ENCODE measurements around the gene MAP7.
A peak's percentile ranks its signal among the peaks of the same experiment; 100 is the strongest.

Gene MAP7

DNA sequence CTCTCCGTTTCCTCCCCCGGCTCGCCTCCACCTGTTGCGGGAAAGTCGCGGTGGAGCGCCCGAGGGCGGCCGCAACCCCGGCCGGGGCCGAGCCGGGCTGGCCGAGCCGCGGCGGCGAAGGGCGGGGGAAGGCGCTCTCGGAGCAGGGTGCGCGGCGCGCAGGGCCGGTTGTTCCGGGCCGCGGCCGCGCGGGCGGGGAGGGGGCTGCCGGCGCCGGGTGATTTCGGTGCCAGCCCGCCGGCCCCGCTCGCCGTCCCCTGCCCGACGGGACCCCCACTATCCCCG is 235 bp downstream of the MAP7 start:
- Histone ChIP-seq H3K27me3 (peaks cover 59% of the 10 kb centered on the region), H3K36me3 (peaks cover 13% of the 10 kb centered on the region), H3K4me3 (ENCODE audit: low read depth in 1 of 2, low read length in 1 of 2) (peak overlapping the region; percentile 33 to 67), H3K27ac (no peak overlapping the region), H3K4me1 (ENCODE audit: control insufficient read depth in 1 of 2, insufficient read depth in 1 of 2, low read depth in 1 of 2, low read length in 1 of 2) (peaks cover 14 to 15% of the 10 kb centered on the region in 2 experiments), H3K9me3 (no peaks in the 10 kb centered on the region)
- TF ChIP-seq, protein P1, sequence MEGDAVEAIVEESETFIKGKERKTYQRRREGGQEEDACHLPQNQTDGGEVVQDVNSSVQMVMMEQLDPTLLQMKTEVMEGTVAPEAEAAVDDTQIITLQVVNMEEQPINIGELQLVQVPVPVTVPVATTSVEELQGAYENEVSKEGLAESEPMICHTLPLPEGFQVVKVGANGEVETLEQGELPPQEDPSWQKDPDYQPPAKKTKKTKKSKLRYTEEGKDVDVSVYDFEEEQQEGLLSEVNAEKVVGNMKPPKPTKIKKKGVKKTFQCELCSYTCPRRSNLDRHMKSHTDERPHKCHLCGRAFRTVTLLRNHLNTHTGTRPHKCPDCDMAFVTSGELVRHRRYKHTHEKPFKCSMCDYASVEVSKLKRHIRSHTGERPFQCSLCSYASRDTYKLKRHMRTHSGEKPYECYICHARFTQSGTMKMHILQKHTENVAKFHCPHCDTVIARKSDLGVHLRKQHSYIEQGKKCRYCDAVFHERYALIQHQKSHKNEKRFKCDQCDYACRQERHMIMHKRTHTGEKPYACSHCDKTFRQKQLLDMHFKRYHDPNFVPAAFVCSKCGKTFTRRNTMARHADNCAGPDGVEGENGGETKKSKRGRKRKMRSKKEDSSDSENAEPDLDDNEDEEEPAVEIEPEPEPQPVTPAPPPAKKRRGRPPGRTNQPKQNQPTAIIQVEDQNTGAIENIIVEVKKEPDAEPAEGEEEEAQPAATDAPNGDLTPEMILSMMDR (IDR thresholded peaks at IDR 0.05) = no peak

DNA sequence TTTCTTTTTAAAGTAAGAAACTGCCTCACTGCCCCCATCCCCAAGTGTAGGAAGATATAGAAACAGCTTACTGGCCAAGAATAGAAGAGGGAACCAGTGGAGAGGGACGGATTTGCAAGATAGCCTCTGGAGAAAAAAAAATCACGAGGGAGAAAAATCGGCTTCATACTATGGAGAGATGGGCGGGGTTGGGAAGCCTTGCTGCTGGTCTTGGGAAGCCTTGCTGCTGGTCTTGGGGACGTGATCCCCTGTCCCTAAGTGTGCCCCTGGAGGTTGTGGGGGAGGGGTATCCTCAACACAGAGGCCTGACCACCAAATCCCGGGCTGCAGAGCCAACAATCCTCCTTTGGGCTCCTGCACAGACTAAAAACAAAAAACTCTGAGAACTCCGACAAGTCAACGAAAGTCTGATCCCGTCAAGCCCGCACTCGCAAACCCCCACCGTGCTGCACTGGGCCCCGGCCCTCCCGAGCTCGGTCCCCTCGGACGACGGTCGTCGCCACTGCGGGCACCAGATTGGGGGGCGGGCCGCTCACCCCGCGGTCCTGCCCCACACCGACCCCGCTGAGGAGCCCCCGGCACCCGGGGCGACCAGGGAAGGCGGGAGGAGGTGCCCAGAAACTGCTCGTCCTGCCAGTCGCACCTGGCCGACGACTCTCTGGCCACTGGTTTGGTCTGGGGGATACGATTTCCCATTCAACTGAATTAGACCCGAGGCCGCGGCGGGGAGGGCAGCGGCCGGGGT is 750 bp downstream of the MAP7 start:
- Histone ChIP-seq H3K27ac (no peak overlapping the region), H3K4me3 (ENCODE audit: low read depth in 1 of 2, low read length in 1 of 2) (peak overlapping the region; percentile 33 to 67), H3K27me3 (peaks cover 64% of the 10 kb centered on the region), H3K36me3 (peaks cover 8% of the 10 kb centered on the region), H3K9me3 (no peaks in the 10 kb centered on the region), H3K4me1 (ENCODE audit: control insufficient read depth in 1 of 2, insufficient read depth in 1 of 2, low read depth in 1 of 2, low read length in 1 of 2) (peaks cover 14 to 15% of the 10 kb centered on the region in 2 experiments)
- TF ChIP-seq, protein P1 (IDR thresholded peaks at IDR 0.05) = no peak

DNA sequence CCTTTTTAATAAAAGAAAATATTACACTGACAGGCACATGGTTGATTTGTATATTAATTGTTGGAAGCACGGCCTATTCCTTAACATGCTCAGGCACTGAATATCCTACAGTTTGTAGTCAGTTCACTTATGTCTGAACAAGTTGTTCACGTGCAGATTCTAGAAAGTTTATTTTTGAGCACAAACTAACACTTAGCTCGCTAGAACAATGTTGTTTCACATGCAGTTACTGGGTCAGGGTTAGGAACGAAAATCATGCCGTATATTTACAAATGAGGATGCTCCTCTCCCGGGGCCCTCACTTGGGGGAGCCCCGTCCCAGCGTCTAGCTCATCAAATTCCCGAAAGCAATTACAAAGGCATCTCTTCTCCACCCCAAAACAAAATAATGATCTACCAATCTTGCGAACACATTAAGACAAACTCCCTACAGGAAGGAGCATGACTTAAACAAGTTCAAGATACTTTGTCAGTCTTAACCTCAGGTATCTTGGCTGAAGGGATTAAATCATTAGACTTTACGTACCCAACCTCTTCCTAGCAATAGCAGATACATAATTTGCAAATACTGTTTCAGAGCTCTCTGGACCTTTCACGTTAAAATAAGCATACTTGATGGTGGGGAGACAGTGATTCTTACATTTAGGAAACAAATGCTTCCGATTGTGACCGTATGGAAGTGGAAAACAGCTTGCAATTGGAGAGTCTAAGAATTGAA is 1.5 kb downstream of the MAP7 start:
- H3K27ac ChIP-seq = no peak overlapping the region
- H3K27me3 ChIP-seq = peaks cover 64% of the 10 kb centered on the region
- H3K9me3 ChIP-seq = no peaks in the 10 kb centered on the region
- no peak overlapping the region for H3K4me3 ChIP-seq (ENCODE audit: low read depth in 1 of 2, low read length in 1 of 2)
- TF ChIP-seq, protein P1 (IDR thresholded peaks at IDR 0.05) = no peak
- H3K4me1 ChIP-seq (ENCODE audit: control insufficient read depth in 1 of 2, insufficient read depth in 1 of 2, low read depth in 1 of 2, low read length in 1 of 2) = peaks cover 14 to 15% of the 10 kb centered on the region in 2 experiments
- peaks cover 1% of the 10 kb centered on the region for H3K36me3 ChIP-seq

DNA sequence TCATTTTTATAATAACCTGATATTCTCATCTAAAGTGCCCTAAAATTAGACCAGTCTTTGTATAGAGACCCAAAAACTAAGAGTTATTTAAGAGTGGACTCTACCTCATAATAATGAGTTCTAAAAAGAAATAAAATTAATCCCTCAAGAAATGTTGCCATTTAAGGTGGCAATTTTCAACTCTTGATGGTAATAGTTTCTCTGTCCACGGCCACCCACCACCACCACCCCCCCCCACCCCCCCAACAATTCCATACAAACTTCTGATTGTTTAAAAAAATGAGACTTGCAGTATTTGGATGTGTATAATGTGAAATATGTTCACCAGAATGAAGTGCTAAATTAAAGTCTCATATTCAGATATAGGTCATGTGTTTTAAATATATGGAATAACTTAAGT is 2.4 kb downstream of the MAP7 start:
- Histone ChIP-seq H3K27ac (no peak overlapping the region), H3K4me3 (ENCODE audit: low read depth in 1 of 2, low read length in 1 of 2) (no peak overlapping the region), H3K36me3 (no peaks in the 10 kb centered on the region), H3K9me3 (no peaks in the 10 kb centered on the region), H3K27me3 (peaks cover 64% of the 10 kb centered on the region), H3K4me1 (ENCODE audit: control insufficient read depth in 1 of 2, insufficient read depth in 1 of 2, low read depth in 1 of 2, low read length in 1 of 2) (peaks cover 14 to 15% of the 10 kb centered on the region in 2 experiments)
- TF ChIP-seq, protein P1 (IDR thresholded peaks at IDR 0.05) = no peak

DNA sequence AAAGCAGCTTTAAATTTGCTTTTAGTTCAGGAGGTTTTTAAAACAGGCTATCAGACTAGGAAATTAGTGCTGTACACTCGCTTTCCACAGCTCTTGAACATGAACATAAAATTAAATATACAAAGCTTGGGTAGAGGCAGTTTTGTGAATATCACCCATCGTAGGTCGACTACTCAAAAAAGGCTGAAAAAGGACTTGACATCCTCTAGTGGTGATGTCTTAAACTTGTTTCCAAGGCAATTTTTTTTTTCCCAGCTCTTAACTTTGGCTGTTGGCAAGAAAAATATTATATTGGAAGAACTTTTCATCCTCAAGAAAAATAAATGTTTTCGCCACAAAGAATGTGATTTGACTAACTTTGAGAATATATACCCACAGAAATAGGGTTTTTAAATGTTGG is 2.9 kb downstream of the MAP7 start:
- Histone ChIP-seq H3K4me1 (ENCODE audit: control insufficient read depth in 1 of 2, insufficient read depth in 1 of 2, low read depth in 1 of 2, low read length in 1 of 2) (peaks cover 14 to 15% of the 10 kb centered on the region in 2 experiments), H3K27ac (no peak overlapping the region), H3K36me3 (no peaks in the 10 kb centered on the region), H3K27me3 (peaks cover 64% of the 10 kb centered on the region), H3K4me3 (ENCODE audit: low read depth in 1 of 2, low read length in 1 of 2) (no peak overlapping the region), H3K9me3 (no peaks in the 10 kb centered on the region)
- TF ChIP-seq, protein P1 (IDR thresholded peaks at IDR 0.05) = no peak
